ENCODE results near the gene SAMD10. TPM values are rescaled to one million over a fixed set of nuclear protein-coding genes. Genes with fewer than 3 reads are reported as not detected.

Gene SAMD10
- total RNA-seq, 2 experiments from 2014 or later, result 23.7 to 24.5 TPM

DNA sequence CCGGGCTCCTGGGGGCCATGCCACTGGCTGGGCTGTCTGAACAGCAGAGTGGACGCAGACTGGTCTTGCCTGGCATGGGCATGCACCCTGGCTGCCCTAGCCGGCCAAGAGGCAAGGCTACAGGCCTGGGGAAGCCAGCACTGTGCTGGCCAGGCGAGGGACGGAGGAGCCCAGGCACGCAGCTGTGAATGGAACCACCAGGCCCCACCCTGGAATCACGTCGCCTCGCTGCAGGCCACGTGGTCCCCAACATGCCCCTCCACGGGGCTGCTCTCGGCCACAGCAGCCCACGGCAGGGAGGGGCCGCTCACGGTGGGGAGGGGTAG is 27.3 kb downstream of the SAMD10 start:
- ChIA-PET CTCF (interaction anchor here (1.2 kb wide), 1 partner anchor 22 kb away, joined by 9 read pairs; no protein-coding TSS in a partner anchor), POLR2A (interaction anchor here (1.7 kb wide), 1 partner anchor 9 kb away, joined by 4 read pairs; no protein-coding TSS in a partner anchor)
- Mint-ChIP-seq H3K27ac (no peak overlapping the region), H3K4me3 (no peak overlapping the region), H3K36me3 (no peaks in the 10 kb centered on the region), H3K27me3 (no peaks in the 10 kb centered on the region), H3K4me1 (ENCODE audit: low read depth) (peaks cover 57% of the 10 kb centered on the region), H3K9me3 (no peaks in the 10 kb centered on the region)
- intact Hi-C loops (cut with micrococcal nuclease), result no loop called here
- no peak for DNase-seq

DNA sequence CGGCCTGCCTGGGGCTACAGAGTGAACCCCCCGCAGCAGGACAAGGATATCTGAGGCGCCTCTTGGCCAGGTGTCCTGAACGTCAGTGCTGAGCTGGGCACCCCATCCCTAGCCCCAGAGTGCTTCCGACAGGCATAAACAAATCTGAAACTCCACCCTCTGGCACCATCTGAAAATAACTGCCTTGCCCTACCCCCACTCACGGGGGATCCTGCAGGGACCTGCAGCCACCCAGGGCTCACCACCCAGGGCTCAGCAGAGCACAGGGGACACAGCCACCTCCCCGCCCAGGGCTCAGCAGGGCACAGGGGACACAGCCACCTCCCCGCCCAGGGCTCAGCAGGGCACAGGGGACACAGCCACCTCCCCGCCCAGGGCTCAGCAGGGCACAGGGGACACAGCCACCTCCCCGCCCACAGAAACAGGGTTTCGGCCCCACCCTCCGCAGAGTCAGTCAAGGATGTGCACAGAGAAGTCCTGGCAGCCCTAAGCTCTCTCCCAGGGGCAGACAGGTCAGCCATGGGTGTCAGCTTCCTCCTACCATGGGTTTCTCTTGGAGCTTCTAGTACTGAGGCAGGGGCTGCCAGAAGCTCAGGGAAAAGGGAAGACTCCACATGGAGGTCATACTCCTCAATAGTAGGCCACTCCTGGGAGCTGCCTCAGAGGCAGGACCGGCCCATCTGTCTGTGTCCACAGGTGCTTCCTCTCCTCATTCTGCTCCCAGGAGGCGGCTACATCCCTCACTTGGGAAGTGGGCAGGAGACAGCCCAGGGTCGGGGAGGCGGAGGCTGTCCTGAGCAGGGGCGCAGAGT is 27.8 kb downstream of the SAMD10 start:
- no peaks in the 10 kb centered on the region for H3K27me3 Mint-ChIP-seq
- H3K4me3 Mint-ChIP-seq, result no peak overlapping the region
- H3K27ac Mint-ChIP-seq, result no peak overlapping the region
- ChIA-PET CTCF (interaction anchor here (1.2 kb wide), 1 partner anchor 22 kb away, joined by 9 read pairs; no protein-coding TSS in a partner anchor), POLR2A (interaction anchor here (1.7 kb wide), 1 partner anchor 8 kb away, joined by 4 read pairs; no protein-coding TSS in a partner anchor)
- no peak for DNase-seq
- no peaks in the 10 kb centered on the region for H3K36me3 Mint-ChIP-seq
- no peaks in the 10 kb centered on the region for H3K9me3 Mint-ChIP-seq
- intact Hi-C loops (cut with micrococcal nuclease), result no loop called here
- peaks cover 59% of the 10 kb centered on the region for H3K4me1 Mint-ChIP-seq (ENCODE audit: low read depth)

DNA sequence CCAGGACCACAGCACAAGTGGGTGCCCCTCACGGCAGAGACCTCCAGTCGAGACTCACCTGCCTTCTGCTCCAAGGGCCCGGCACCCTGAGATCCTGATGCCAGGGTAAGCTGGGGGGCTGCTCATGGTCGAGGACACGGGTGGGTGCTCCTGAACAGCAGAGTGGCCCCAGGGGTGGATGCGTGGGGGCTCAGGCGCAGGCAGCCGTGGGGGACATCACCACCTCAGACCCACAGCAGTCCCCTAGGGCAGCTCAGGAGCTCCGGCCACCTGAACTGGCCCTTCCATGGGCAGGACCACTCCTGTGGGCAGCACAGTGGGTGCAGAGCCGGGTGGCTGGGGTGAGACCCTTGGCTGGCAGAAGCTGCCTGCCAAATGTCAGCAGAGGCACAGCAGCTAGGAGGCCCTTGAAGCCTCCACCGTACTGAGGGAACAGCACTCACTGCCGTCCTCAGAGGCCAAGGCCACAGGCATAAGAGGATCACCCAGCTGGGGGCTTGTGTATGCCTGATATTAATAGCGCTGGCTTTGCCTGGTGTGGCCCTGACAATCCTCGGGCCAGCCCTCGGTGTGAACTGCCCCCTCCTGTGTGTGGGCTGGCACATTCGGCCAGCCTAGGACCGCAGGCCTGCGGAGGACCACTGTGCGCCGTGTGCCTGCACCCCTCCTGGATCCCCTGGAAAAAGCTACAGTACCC is 28.6 kb downstream of the SAMD10 start:
- H3K9me3 Mint-ChIP-seq, result no peaks in the 10 kb centered on the region
- intact Hi-C loops (cut with micrococcal nuclease), result no loop called here
- no peaks in the 10 kb centered on the region for H3K27me3 Mint-ChIP-seq
- no peaks in the 10 kb centered on the region for H3K36me3 Mint-ChIP-seq
- ChIA-PET CTCF (interaction anchor here (1.2 kb wide), 1 partner anchor 23 kb away, joined by 9 read pairs; no protein-coding TSS in a partner anchor), POLR2A (no interaction called here)
- DNase-seq, result no peak
- no peak overlapping the region for H3K4me3 Mint-ChIP-seq
- peak overlapping the region; percentile 13 for H3K27ac Mint-ChIP-seq
- peaks cover 59% of the 10 kb centered on the region for H3K4me1 Mint-ChIP-seq (ENCODE audit: low read depth)

DNA sequence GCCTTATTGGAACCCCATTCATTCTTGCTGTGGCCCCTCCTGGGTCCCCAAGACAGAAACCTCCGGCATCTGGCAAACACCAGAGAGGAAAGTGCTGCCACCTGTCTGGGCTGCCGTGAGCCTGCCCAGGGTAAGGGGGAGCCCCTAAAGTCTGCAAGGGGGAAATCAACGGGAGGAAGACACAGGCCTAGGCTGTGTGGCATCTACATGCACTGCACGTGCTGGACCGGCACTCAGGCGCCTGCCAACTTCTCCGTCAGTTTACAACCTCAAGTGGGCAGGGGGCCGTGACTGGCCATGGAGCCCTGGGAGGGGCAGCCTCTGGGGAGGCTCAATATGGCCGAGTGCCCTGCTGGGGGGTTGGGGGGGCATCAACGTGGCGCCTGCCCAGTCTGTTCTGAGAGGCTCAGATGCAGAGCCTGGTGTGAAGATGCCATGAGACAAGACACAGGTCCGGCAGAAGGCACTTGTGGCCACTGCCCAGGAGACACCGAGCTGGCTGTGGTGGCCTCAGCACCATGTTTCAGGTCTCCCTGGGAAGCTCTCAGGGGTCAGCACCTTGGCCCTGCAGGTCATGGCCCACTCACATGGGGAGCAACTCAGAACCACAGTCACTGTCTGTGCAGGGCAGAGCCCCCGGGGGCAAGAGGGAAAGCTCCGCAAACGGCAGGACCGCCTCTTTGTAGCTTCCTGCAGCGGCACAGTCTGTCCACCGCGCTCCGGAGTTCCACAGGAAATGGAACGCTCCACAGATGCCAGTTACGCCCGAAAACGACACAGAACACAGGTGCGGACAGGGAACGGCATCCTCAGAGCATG is 31.6 kb downstream of the SAMD10 start:
- POLR2A ChIA-PET, result no interaction called here

DNA sequence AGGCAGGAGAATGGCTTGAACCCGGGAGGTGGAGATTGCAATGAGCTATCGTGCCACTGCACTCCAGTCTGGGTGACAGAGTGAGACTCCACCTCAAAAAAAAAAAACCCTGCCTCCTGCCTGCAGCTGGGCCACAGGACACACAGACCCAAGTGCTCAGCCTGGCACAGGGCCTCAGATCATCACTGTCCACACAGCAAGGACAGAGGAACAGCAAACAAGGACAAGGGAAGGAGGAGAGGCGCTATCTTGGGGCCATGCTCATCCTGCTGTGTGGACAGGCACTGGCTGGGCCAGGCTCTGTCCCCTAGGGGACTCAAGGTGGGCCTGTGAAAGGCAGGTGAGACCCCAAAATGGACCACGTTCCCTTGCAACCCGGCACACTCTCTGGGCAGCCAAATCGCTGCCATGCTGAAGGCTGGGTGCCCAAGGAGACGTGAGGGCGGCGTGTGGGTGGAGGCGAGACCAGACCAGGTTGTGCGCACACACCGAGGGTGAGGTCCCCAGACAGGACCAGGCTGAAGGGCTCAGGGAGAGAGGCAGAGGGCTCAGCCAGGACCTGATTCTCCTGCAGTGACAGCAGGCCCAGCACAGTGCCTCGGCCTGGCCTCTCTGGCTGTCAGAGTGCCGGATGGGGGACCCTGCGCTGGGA is 32.3 kb downstream of the SAMD10 start:
- ChIA-PET POLR2A (no interaction called here), CTCF (no interaction called here)
- H3K9me3 Mint-ChIP-seq, result no peaks in the 10 kb centered on the region
- no peak overlapping the region for H3K4me3 Mint-ChIP-seq
- no peak overlapping the region for H3K27ac Mint-ChIP-seq
- H3K36me3 Mint-ChIP-seq, result peaks cover 4% of the 10 kb centered on the region
- intact Hi-C loops (cut with micrococcal nuclease), result no loop called here
- H3K4me1 Mint-ChIP-seq (ENCODE audit: low read depth), result peaks cover 40% of the 10 kb centered on the region
- DNase-seq, result no peak
- no peaks in the 10 kb centered on the region for H3K27me3 Mint-ChIP-seq

More for the DNA sequence above, 31.6 kb downstream of the SAMD10 start:
- DNase-seq, result peak; percentile 55
- H3K27ac Mint-ChIP-seq, result peak overlapping the region; percentile 57
- H3K9me3 Mint-ChIP-seq, result no peaks in the 10 kb centered on the region
- CTCF ChIA-PET, result no interaction called here
- H3K4me3 Mint-ChIP-seq, result peak overlapping the region; percentile 47
- intact Hi-C loops (cut with micrococcal nuclease), result no loop called here
- H3K4me1 Mint-ChIP-seq (ENCODE audit: low read depth), result peaks cover 42% of the 10 kb centered on the region
- H3K27me3 Mint-ChIP-seq, result no peaks in the 10 kb centered on the region
- peaks cover 4% of the 10 kb centered on the region for H3K36me3 Mint-ChIP-seq

DNA sequence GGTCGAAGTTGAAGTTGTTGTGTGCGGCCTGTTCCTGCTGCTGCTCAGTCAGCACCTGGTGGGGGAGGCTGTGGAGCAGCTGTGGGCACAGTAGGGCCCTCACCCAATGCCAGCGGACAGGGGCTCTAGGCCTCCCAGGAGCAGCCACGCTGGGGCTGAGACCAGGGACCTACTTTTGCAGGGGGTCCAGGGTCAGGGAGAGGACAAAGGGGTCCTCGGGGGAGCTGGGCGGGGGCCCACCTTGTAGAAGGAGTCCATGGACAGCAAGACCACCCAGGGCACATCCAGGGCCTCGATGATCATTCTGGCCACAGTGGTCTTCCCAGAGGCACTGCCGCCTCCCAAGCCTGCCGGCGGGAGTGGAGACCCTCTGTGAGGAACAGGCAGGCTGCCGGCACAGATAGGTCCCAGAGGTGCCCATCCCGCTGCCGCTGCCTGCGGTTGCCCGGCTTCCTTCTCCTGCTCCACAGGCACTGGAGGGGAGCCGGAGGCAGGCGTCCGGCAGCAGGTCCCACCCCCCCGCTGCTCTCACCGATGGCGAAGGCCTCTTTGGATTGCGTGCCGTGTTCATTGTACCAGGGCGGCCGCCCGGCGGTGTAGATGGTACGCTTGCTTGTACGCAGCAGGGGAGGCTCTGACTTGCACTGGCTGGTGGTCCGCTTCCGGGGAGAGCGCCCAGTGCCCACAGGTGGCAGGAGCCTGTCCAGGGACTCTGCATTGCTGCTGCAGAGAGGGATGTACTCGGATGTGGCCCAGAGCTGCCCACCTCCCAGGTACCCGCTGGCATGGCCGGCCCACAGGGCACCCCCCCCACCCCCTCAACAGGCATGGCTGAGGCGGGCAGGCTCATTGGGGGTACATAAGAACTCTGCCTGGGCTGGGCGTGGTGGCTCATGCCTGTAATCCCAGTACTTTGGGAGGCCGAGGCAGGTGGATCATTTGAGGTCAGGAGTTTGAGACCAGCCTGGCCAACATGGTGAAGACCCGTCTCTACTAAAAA is 33.2 kb downstream of the SAMD10 start:
- DNase-seq, result no peak
- H3K4me3 Mint-ChIP-seq, result no peak overlapping the region
- H3K4me1 Mint-ChIP-seq (ENCODE audit: low read depth), result peaks cover 40% of the 10 kb centered on the region
- H3K36me3 Mint-ChIP-seq, result peaks cover 4% of the 10 kb centered on the region
- intact Hi-C loops (cut with micrococcal nuclease), result no loop called here
- H3K27ac Mint-ChIP-seq, result no peak overlapping the region
- CTCF ChIA-PET, result no interaction called here
- no peaks in the 10 kb centered on the region for H3K9me3 Mint-ChIP-seq
- POLR2A ChIA-PET, result no interaction called here
- no peaks in the 10 kb centered on the region for H3K27me3 Mint-ChIP-seq

DNA sequence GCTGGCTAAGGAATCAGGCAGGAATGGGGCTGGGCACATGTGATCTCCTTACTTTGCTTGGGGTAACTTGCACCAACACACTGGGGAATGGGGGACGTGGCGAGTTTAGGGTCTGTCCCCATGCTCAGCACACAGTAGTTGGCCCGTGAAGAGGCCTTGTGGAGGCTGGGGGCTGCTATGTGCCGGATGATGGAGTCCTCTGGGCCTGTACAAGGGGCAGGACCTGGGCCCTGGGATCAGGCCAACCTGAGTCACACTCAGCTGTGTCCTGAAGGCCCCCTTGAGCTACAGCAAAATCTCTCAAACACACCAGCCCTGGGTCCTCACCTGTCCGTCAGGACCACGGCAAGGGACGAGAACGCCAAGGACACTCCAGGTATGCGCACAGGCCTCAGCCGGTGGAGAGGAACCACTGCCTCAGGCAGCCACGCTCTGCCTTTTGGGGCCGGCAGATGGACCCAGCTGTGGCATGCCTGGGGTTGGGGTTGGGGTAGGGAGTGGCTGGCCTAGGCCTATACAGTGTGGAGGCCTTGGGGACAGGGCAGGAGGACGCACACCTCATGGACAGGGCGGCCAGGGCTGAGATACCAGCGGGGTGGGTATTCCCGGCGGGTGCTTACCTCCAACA is 34.3 kb downstream of the SAMD10 start:
- CTCF ChIA-PET, result no interaction called here
- no peak for DNase-seq
- Mint-ChIP-seq H3K36me3 (peaks cover 9% of the 10 kb centered on the region), H3K27ac (no peak overlapping the region), H3K27me3 (no peaks in the 10 kb centered on the region), H3K4me1 (ENCODE audit: low read depth) (peaks cover 37% of the 10 kb centered on the region), H3K4me3 (no peak overlapping the region), H3K9me3 (no peaks in the 10 kb centered on the region)
- intact Hi-C loops (cut with micrococcal nuclease), result no loop called here
- POLR2A ChIA-PET, result no interaction called here

DNA sequence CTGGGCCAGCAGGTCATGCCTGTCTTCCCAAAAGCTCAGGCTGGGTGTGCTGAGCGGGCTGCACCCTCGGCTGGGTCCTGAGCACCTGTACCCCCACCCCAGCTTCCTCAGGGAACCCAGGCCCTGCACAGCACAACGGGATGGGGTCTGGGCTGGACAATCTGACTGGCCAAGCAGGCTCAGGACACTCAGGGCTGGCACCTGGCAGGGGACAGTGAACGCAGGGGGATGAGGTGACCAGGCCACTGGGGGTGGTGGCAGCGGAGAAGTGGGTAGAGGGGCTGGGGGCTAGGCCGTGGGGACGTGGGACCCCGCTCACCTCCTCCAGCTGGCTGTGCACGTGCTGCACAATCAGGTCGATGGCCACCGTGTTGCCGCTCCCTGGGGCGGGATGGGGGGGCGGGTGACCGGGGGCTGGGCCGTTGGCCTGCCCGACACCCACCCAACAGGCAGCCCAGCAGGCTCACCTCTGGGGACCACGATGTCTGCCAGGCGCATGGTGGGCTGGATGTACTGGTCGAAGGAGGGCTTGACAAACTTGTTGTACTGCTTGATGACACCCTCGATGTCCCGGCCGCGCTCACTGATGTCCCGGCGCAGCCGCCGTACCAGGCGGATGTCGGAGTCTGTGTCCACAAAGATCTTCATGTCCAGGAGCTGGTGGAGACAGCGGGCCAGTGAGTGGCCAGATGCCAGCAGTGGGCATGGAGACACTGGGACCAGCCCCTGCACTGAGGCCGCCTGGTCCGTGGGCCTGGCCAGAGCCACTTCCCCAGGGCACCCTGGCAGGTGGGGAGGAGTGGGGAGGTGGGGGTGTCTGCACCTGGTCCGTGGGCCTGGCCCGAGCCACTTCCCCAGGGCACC is 35.1 kb downstream of the SAMD10 start:
- H3K36me3 Mint-ChIP-seq, result peaks cover 11% of the 10 kb centered on the region
- H3K27me3 Mint-ChIP-seq, result no peaks in the 10 kb centered on the region
- no peak overlapping the region for H3K27ac Mint-ChIP-seq
- no peak for DNase-seq
- ChIA-PET POLR2A (interaction anchor here (1.3 kb wide), 1 partner anchor 8 kb away, joined by 4 read pairs; no protein-coding TSS in a partner anchor), CTCF (no interaction called here)
- H3K9me3 Mint-ChIP-seq, result no peaks in the 10 kb centered on the region
- H3K4me3 Mint-ChIP-seq, result no peak overlapping the region
- H3K4me1 Mint-ChIP-seq (ENCODE audit: low read depth), result peaks cover 30% of the 10 kb centered on the region
- intact Hi-C loops (cut with micrococcal nuclease), result no loop called here

DNA sequence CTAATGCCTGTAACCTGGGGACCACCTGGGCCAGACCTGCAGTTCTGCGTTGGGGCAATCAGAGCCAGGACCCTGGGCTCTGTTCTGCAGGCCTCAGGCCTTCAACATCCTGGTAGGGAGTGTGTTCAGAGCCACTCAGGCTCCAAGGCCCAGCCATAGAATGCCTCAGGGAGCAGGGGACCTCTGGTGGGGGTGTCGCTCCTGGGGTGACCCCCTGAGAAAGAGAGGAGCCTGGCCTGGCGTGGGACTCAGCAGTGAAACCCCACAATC is 35.7 kb downstream of the SAMD10 start:
- intact Hi-C loops (cut with micrococcal nuclease), result no loop called here
- Mint-ChIP-seq H3K4me3 (no peak overlapping the region), H3K27ac (no peak overlapping the region), H3K4me1 (ENCODE audit: low read depth) (peaks cover 24% of the 10 kb centered on the region), H3K36me3 (peaks cover 11% of the 10 kb centered on the region), H3K27me3 (no peaks in the 10 kb centered on the region), H3K9me3 (no peaks in the 10 kb centered on the region)
- ChIA-PET POLR2A (interaction anchor here (1.3 kb wide), 1 partner anchor 8 kb away, joined by 4 read pairs; no protein-coding TSS in a partner anchor), CTCF (no interaction called here)
- no peak for DNase-seq

Measured in activated CD4-positive, alpha-beta memory T cell treated with anti-CD3 and anti-CD28 coated beads for 36 hours (primary cell).